ENCODE data around the gene NDUFC2.
A peak's percentile ranks its signal among the peaks of the same experiment; 100 is the strongest.
"Not testable (repeated sequence)": the region's sequence is repeated elsewhere in the genome, so short reads cannot be mapped to it uniquely, and the experiment has no call there.

NDUFC2 gene

GRCh38 chr11:78054971-78055370, 24.7 kb downstream of the NDUFC2 start:
- DNase-seq (ENCODE audit: low spot score) = no peak

DNA sequence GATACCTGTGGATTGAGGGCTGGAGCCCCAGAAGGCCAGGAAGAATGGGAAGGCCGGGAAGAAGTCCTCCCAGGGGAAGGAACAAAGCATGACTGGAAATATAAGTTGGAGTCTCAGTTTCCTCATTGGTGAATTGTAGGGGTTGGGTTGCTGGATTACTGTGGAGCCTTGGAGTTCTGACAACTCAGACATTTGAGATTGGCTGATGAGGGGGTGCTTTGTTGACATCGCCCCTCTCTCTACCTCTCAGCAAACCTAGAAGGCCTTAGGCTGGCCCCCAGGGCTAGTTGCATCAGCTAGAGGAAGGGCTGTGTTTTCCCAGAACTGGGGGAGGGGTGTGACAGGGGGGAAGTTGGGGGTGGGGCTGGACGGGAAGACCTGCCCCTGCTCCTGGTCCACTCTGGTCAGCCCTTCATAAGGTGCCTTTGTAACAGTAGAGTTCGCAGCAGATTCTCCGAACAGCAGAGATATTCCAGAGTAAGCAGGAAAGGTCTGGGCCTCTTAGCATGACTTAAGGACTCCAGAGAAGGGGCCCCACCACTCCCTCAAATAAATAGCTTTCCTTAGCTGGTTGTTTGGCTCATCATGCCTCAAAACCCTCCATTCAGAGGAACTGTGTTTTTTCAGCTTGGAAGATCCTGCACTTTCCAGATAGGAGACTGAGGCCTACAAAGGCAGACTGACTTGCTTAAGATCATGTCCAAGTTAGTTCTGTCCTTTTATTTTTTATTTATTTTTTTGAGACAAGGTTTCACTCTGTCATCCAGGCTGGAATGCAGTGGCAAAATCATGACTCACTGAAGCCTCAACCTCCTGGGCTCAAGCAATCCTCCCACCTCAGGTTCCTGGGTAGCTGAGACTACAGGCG, 28.5 kb downstream of the NDUFC2 start:
- peak; percentile 55 for DNase-seq (ENCODE audit: low spot score)

DNA sequence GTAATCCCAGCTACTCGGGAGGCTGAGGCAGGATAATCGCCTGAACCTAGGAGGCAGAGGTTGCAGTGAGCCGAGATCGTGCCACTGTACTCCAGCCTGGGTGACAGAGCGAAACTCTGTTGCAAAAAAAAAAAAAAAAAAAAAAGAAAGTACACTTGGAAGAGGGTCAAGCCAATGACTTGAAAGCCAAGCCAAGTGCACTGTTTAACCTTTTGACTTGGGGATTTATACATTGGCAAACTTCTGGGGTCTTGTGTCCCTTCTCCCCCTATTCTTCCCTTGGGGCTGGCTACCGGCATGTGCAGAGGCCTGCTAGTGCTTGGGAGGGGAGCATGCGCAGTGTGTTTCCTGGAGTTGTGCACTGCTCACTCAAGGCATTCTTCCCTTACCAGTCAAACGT, 30.3 kb downstream of the NDUFC2 start:
- no peak for DNase-seq (ENCODE audit: low spot score)

- DNase-seq (ENCODE audit: low spot score) = no peak
These were observed 31.1 kb downstream of the NDUFC2 start for GRCh38 chr11:78048561-78048960.

- DNase-seq (ENCODE audit: low spot score) = no peak
These were observed 33.2 kb downstream of the NDUFC2 start for GRCh38 chr11:78046486-78046854.

GRCh38 chr11:78045851-78046485, 33.7 kb downstream of the NDUFC2 start:
- peak; percentile 88 for DNase-seq (ENCODE audit: low spot score)

DNA sequence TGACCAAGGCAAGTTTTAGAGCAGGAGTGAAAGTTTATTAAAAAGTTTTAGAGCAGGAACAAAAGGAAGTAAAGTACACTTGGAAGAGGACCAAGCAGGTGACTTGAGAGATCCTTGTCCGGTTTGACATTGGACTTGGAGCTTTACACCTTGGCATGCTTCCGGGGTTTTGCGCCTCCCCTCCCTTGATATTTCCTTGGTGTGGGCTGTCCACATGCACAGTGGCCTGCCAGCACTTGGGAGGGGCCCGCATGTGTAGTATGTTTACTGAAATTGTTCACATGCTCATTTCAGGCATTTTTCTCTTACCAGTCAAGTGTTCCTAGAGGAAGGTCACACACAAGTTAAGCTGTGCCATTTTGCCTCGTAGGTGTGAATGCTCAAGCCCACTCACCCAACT, 35.0 kb downstream of the NDUFC2 start:
- DNase-seq (ENCODE audit: low spot score) = no peak

DNA sequence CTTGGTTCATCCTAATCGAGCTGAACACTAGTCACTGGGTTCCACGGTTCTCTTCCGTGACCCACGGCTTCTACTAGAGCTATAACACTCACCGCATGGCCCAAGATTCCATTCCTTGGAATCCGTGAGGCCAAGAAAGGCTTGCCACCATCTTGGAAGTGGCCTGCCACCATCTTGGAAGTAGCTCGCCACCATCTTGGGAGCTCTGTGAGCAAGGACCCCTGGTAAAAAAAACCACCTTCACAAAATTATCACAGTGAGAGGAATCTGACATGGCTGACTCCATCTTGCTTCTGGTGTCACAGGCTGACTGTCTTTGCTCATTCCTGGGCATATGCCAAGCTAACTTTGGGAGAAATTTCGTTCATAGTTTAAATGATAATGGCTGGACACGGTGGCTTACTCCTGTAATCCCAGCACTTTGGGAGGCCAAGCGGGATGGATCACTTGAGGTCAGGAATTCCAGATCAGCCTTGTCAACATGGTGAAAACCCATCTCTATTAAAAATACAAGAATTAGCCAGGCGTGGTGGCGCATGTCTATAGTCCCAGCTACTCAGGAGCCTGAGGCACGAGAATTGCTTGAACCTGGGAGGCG, 37.7 kb downstream of the NDUFC2 start:
- no peak for DNase-seq (ENCODE audit: low spot score)

- not testable (repeated sequence) for DNase-seq (ENCODE audit: low spot score)
These were observed 38.3 kb downstream of the NDUFC2 start for GRCh38 chr11:78041380-78041719.

- DNase-seq (ENCODE audit: low spot score) = no peak
These were observed 38.8 kb downstream of the NDUFC2 start for GRCh38 chr11:78040691-78041379.

- peak; percentile 81 for DNase-seq (ENCODE audit: low spot score)
These were observed 39.6 kb downstream of the NDUFC2 start for GRCh38 chr11:78039919-78040671.

DNA sequence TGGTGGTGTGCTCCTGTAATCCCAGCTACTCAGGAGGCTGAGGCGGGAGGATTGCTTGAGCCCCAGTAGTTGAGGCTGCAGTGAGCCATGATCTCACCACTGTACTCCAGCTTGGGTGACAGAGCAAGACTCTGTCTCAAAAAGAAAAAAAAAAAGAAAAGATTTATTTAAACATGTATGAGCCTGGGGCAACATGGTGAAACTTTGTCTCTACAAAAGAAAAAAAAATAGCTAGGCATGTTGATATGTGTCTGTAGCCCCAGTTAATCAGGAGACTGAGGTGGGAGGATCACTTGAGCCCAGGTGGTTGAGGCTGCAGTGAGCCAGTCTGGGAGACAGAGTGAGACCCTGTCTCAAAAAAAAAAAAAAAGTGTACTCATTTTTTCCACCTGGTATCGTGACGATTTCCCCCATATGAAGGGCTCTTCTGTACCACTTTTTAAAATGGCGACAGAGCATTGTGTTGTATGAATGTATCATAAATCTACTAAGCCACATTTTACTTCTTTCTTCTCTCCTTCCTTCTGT, 40.2 kb downstream of the NDUFC2 start:
- DNase-seq (ENCODE audit: low spot score) = no peak

GRCh38 chr11:78038697-78039313, 40.9 kb downstream of the NDUFC2 start:
- no peak for DNase-seq (ENCODE audit: low spot score)

DNA sequence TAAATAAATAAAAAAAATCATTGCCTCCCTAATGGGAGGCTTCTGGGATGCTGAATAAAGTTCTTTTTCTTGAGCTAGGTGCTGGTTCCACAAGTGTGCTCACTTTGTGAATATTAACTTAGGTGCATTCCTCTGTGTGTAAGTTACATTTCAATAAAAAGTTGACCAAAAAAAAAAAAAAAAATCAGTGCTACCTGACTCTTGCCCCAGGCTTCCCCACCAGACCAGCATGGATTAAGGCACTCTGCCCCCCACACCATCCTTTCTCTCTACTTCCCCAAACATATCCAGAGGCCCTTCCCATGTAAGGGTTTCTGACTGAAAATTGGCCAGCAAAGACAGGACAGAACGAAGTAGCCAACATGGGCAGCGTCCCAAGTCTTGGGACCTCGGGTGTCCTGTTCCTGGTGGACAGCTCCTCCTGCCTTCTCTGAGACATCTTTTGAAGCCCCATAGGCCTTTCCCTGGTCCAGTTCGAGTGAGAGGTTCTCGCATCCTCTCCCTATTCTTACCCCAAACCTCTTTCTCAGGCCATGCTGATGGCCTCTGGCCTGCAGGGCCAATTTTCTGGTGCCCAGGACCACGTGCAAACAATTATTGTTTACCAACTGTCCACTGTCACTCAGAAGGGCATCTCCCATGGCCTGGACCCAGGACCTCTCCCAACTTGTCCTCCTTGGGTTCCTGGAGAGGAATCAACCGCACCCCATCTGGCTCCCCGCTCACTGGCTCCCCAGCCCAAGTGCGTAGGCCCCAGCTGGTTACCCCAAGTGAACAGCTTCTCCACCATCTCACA, 41.6 kb downstream of the NDUFC2 start:
- no peak for DNase-seq (ENCODE audit: low spot score)

- DNase-seq (ENCODE audit: low spot score) = no peak
These were observed 42.6 kb downstream of the NDUFC2 start for GRCh38 chr11:78037056-78037455.

DNA sequence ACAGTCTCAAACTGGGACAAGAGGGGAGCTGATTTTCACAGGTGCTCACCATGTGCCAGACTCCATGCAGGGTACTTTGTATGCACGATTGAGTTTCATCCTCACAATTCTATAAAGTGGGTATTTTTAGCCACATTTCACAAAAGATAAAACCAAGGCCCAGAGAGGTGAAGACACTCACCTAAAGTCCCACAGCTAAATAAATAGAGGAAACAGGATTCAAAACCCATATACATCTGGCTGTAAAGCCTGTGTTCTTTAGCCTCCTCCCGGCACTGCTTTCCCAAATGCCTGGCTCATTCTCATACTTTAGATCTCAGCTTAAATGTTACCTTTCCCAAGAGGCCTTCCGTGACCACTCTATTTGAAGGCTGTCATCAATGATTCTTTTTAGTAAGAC, 43.3 kb downstream of the NDUFC2 start:
- DNase-seq (ENCODE audit: low spot score) = no peak

GRCh38 chr11:78034623-78035022, 45.0 kb downstream of the NDUFC2 start:
- no peak for DNase-seq (ENCODE audit: low spot score)

DNA sequence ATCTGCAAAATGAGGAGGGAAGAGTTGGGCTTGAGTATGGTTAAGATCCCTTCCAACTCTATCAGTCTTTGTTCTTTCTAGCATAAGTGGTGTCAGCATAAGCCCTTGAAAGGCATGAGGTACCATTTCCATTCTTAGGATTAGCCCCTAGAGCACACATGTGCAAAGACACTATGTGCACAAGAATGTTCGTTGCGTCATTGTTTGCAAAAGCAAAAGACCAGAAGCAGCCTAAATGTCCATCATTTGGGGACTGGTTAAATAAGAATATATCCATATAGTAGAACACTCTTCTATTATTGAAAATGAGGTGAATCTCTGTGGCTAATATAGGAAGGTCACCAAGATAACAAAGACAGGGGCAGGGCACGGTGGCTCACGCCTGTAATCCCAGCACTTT, 46.6 kb downstream of the NDUFC2 start:
- DNase-seq (ENCODE audit: low spot score) = no peak

DNA sequence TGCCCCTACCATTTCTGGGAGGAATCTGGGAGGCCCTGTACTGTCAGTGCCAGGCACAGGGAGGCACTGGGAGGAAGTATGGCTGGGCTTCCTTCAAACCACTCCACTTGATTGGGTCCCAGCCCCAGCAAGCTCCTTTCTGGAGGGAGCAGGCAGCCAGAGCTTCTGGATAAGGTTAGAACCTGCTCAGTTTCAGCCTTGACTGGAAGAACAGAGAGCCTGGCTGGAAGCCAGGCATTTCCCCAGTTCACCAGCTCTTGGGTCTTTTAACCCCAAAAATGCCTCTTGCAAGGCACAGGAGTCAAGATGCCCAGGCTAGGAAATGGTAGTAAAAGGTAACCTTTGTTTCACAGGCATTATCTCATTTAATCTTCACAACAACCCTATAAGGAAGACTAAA, 47.6 kb downstream of the NDUFC2 start:
- DNase-seq (ENCODE audit: low spot score) = no peak

- no peak for DNase-seq (ENCODE audit: low spot score)
These were observed 48.0 kb downstream of the NDUFC2 start for GRCh38 chr11:78031629-78032028.
